GM18868 (cell line): ENCODE measurements around the gene MLH3.

Experiments used
- ATAC-seq: cut with Tn5 transposase; IDR thresholded peaks from one replicate; pipeline ENCODE4 v1.9.1; 2021; ENCODE audit warnings: mild to moderate bottlenecking, moderate library complexity; ENCODE audit not compliant: unreplicated experiment

MLH3 gene

GRCh38 chr14:74988993-74989392 is 62.3 kb downstream of the MLH3 start:
- no peak for ATAC-seq

- ATAC-seq, result no peak
Observed at GRCh38 chr14:74988131-74988530, 63.1 kb downstream of the MLH3 start.

- no peak for ATAC-seq
Observed at GRCh38 chr14:74985806-74986205, 65.5 kb downstream of the MLH3 start.

- no peak for ATAC-seq
Observed at GRCh38 chr14:74985028-74985310, 66.3 kb downstream of the MLH3 start.

- ATAC-seq, result no peak
Observed at GRCh38 chr14:74984236-74985027, 66.8 kb downstream of the MLH3 start.

- ATAC-seq, result no peak
Observed at GRCh38 chr14:74983343-74983742, 67.9 kb downstream of the MLH3 start.

- ATAC-seq, result no peak
Observed at GRCh38 chr14:74982661-74983060, 68.6 kb downstream of the MLH3 start.

- no peak for ATAC-seq
Observed at GRCh38 chr14:74981833-74982232, 69.4 kb downstream of the MLH3 start.

- no peak for ATAC-seq
Observed at GRCh38 chr14:74981462-74981782, 69.8 kb downstream of the MLH3 start.

- no peak for ATAC-seq
Observed at GRCh38 chr14:74980731-74981461, 70.4 kb downstream of the MLH3 start.

- ATAC-seq, result no peak
Observed at GRCh38 chr14:74980398-74980730, 70.9 kb downstream of the MLH3 start.

GRCh38 chr14:74979442-74980397 is 71.5 kb downstream of the MLH3 start:
- no peak for ATAC-seq

GRCh38 chr14:74979029-74979428 is 72.2 kb downstream of the MLH3 start:
- ATAC-seq, result no peak

GRCh38 chr14:74978416-74978947 is 72.8 kb downstream of the MLH3 start:
- no peak for ATAC-seq

GRCh38 chr14:74977901-74978385 is 73.3 kb downstream of the MLH3 start:
- no peak for ATAC-seq

- no peak for ATAC-seq
Observed at GRCh38 chr14:74977164-74977900, 73.9 kb downstream of the MLH3 start.

- no peak for ATAC-seq
Observed at GRCh38 chr14:74976264-74977113, 74.8 kb downstream of the MLH3 start.

- no peak for ATAC-seq
Observed at GRCh38 chr14:74975059-74975810, 76.0 kb downstream of the MLH3 start.
